GM10266 (cell line): ENCODE results near the gene NCOA6.
"Not testable (repeated sequence)": the region's sequence is repeated elsewhere in the genome, so short reads cannot be mapped to it uniquely, and the experiment has no call there.

Experiments
- DNase-seq: peaks from one replicate; pipeline ENCODE4 v3.0.0; 2012; ENCODE audit errors: extremely low spot score
- CTCF ChIP-seq: IDR thresholded peaks from 2 replicates; pipeline ENCODE4 v1.5.1; 2012; ENCODE audit warnings: mild to moderate bottlenecking, low read depth; ENCODE audit not compliant: control insufficient read depth, insufficient read depth; ENCODE audit errors: missing control alignments

Gene NCOA6

GRCh38 chr20:34792687-34793363 lies 32.6 kb downstream of the NCOA6 start:
- DNase-seq: no peak
- no peak for TF ChIP-seq CTCF

GRCh38 chr20:34791289-34792020 lies 34.0 kb downstream of the NCOA6 start:
- no peak for TF ChIP-seq CTCF

GRCh38 chr20:34781220-34781619 lies 44.2 kb downstream of the NCOA6 start:
- no peak for TF ChIP-seq CTCF
- DNase-seq: no peak

More at GRCh38 chr20:34791289-34792020, 34.0 kb downstream of the NCOA6 start:
- no peak for DNase-seq

GRCh38 chr20:34780291-34780690 lies 45.2 kb downstream of the NCOA6 start:
- DNase-seq: not testable (repeated sequence)

- no peak for TF ChIP-seq CTCF
- no peak for DNase-seq
These were observed 49.3 kb downstream of the NCOA6 start for GRCh38 chr20:34776177-34776576.

- no peak for TF ChIP-seq CTCF
- DNase-seq: no peak
These were observed 50.6 kb downstream of the NCOA6 start for GRCh38 chr20:34774886-34775285.

GRCh38 chr20:34774449-34774848 lies 51.0 kb downstream of the NCOA6 start:
- DNase-seq: no peak
- TF ChIP-seq CTCF: no peak
